Tibial artery (tissue), 4 donors: Measurements from ENCODE around the gene RASL10A.

Experiments
- DNase-seq, 2 donors: peaks; one replicate each; pipeline ENCODE4 v3.0.0-alpha.2; 2019
- H3K27ac ChIP-seq, 2 donors: fragments of 200-600 bp; sonication (generic) in 1 of 2; 1 replicate in 1 of 2; 2 replicates in 1 of 2; pipeline ENCODE4 v1.5.1; 2018 to 2019; ENCODE audit warnings: mild to moderate bottlenecking in 1 of 2
- H3K27me3 ChIP-seq, 2 donors: fragments of 200-600 bp; sonication (generic) in 1 of 2; one replicate each; pipeline versions ENCODE4 v1.5.1 to v1.6.0; 2016 to 2019
- H3K36me3 ChIP-seq, 3 donors: fragments of 200-600 bp; sonication (generic) in 2 of 3; one replicate each; pipeline ENCODE4 v1.5.1; 2016 to 2019; ENCODE audit warnings: mild to moderate bottlenecking in 2 of 3
- H3K4me1 ChIP-seq, 4 donors: fragments of 200-600 bp; sonication (generic) in 2 of 4; 1 replicate in 3 of 4; 2 replicates in 1 of 4; pipeline ENCODE4 v1.5.1; 2016 to 2019
- H3K4me3 ChIP-seq, 2 donors: fragments of 200-600 bp; sonication (generic) in 1 of 2; 1 replicate in 1 of 2; 2 replicates in 1 of 2; pipeline ENCODE4 v1.5.1; 2018 to 2019; ENCODE audit warnings: mild to moderate bottlenecking in 2 of 2
- H3K9me3 ChIP-seq, 3 donors: fragments of 200-600 bp; sonication (generic) in 1 of 3; one replicate each; pipeline ENCODE4 v1.5.1; 2016 to 2019
- intact Hi-C: fragments of 100-400 bp; cut with DNase I; formaldehyde crosslinking; loops from one replicate; pipeline ENCODE4 v1.15.0; 2023; ENCODE audit warnings: low total_unique reads
- TF ChIP-seq, protein P1 (sequence below), 2 experiments: fragments of 200-600 bp in 1 of 2; fragments of 450-650 bp in 1 of 2; IDR thresholded peaks; one replicate each; pipeline ENCODE4 v1.5.1; 2017 to 2019; ENCODE audit warnings: antibody characterized with exemption in 2 of 2, mild to moderate bottlenecking in 1 of 2, moderate library complexity in 1 of 2

The RASL10A gene

DNA sequence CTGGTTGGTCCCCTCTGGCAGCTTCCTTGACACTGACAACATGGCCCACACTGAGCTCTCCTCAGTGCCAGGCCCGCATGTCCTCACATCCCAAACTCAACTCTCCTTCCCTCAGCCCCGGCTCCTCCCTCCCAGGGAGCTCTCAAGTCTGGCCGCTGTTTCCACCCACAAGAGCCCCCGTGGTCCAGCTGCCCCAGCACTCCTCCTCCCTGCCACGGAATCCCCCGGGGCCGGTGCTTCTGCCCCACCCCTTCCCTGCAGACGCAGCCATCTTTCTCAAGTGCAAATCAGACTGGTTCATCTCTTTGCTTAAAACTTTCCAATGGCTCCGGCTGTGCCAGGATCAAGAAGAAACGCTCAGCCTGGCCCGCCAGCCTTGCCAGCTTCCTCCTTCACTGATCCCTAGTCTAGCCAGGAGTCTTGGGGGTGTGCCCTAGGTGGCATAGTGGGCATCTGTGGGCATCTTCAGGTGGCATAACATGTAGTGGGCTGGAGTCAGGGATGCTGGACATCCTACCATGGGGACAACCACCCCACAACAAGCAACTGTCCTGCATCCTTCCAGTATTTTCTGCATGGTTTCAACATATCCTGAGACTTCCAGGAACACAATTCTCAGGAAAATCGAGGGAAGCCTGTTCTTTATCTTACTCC is 22.3 kb upstream of the RASL10A start:
- peaks cover 0 to 10% (median 0%) of the 10 kb centered on the region in 4 donors for H3K4me1 ChIP-seq
- no peaks in the 10 kb centered on the region for H3K27me3 ChIP-seq
- no peak overlapping the region for H3K27ac ChIP-seq
- H3K4me3 ChIP-seq, result no peak overlapping the region
- intact Hi-C loops, result no loop called here
- DNase-seq, result no peak
- H3K9me3 ChIP-seq, result no peaks in the 10 kb centered on the region
- TF ChIP-seq, protein P1, sequence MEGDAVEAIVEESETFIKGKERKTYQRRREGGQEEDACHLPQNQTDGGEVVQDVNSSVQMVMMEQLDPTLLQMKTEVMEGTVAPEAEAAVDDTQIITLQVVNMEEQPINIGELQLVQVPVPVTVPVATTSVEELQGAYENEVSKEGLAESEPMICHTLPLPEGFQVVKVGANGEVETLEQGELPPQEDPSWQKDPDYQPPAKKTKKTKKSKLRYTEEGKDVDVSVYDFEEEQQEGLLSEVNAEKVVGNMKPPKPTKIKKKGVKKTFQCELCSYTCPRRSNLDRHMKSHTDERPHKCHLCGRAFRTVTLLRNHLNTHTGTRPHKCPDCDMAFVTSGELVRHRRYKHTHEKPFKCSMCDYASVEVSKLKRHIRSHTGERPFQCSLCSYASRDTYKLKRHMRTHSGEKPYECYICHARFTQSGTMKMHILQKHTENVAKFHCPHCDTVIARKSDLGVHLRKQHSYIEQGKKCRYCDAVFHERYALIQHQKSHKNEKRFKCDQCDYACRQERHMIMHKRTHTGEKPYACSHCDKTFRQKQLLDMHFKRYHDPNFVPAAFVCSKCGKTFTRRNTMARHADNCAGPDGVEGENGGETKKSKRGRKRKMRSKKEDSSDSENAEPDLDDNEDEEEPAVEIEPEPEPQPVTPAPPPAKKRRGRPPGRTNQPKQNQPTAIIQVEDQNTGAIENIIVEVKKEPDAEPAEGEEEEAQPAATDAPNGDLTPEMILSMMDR (IDR thresholded peaks at IDR 0.05), result no peak
- peaks cover 56 to 100% (median 97%) of the 10 kb centered on the region in 3 donors for H3K36me3 ChIP-seq

DNA sequence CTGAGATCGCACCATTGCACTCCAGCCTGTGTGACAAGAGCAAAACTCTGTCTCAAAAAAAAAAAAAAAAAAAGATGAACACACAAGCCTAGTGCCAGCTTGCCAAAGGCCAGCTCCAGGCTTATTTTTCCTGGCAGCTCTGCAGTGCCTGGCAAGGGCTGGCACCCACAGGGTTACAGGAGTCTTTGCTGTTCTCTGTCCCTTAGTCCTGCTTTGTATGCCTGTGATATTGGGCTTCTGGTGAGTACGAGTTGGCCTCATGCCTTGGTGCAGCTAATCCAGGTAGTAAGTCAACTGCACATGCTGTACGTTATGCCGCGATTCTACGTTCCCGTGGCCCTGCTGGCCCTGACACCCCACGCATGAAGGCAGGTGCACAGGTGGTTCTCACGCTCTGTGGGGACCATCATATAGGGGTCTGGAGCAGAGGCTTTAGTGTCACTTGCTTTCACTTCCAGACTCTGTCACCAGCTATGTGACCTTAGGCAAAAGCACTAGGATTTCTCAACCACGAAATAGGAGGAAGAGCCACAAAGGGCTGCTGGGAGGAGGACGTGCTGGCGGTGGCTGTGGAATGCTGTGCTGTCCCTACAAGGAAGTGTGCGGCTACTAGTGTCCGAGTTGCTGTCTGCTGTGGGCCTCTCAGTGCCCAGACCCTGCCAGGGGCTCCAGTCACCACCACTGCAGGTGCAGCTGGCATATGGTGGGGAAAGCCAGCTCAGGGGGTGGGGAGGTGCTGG is 21.4 kb upstream of the RASL10A start:
- Histone ChIP-seq H3K27me3 (no peaks in the 10 kb centered on the region), H3K9me3 (no peaks in the 10 kb centered on the region), H3K27ac (no peak overlapping the region), H3K4me3 (no peak overlapping the region), H3K4me1 (peaks cover 0 to 10% (median 0%) of the 10 kb centered on the region in 4 donors), H3K36me3 (peaks cover 48 to 97% (median 89%) of the 10 kb centered on the region in 3 donors)
- TF ChIP-seq, protein P1 (IDR thresholded peaks at IDR 0.05), result no peak
- DNase-seq, result no peak
- intact Hi-C loops, result no loop called here

DNA sequence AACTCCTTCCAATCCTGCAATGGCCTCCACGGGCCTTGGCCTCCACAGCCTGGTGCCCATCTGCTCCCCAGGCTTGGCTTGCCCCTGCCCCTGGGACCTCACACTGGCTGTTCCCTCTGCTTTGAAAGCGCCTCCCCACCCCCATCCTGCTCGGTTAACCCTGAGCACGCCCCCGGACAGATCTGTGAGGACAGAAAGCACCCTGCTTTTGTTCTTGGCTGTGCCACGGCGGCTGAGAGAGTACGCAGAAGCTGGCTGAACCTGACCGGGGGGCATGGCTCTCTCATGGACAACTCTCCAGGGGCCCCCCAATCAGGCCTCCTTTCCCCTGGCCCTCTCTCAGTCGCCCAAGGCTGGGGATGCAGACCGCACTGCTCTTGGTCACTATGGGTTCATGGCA is 20.2 kb upstream of the RASL10A start:
- TF ChIP-seq, protein P1 (IDR thresholded peaks at IDR 0.05), result no peak
- Histone ChIP-seq H3K36me3 (peaks cover 37 to 96% (median 87%) of the 10 kb centered on the region in 3 donors), H3K27ac (no peak overlapping the region), H3K27me3 (no peaks in the 10 kb centered on the region), H3K4me3 (no peak overlapping the region), H3K4me1 (peaks cover 0 to 10% (median 0%) of the 10 kb centered on the region in 4 donors), H3K9me3 (no peaks in the 10 kb centered on the region)
- DNase-seq, result no peak
- intact Hi-C loops, result no loop called here

DNA sequence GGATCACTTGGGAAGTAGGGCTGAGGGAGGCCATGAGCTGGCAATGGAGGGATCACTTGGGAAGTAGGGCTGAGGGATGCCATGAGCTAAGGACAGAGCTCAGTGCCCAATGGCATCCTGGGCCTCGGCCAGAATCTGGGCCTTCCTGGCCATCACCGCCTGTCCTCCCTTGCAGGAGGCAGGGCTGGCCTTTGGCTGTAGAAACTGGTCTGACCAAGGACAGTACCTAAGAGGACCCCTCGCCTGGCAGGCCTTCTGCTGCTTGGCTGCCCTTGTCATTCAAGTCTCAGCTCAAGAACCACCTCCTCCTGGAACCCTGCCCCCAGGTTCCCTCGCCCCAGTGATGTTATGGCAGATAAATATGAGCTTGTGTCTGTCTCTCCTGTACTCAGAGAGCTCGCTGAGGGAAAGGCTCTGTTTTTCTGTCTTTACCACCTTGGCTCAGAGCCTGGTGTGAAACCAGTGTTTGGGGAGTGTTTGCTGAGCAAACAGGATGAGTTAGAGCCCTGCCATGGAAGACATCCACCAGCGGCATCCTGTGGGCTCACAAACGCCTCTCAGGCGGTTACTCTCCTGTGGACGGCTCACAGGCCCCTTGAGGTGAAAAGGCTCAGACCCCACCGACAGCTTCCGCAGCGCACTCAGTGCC is 19.3 kb upstream of the RASL10A start:
- H3K9me3 ChIP-seq, result no peaks in the 10 kb centered on the region
- intact Hi-C loops, result no loop called here

DNA sequence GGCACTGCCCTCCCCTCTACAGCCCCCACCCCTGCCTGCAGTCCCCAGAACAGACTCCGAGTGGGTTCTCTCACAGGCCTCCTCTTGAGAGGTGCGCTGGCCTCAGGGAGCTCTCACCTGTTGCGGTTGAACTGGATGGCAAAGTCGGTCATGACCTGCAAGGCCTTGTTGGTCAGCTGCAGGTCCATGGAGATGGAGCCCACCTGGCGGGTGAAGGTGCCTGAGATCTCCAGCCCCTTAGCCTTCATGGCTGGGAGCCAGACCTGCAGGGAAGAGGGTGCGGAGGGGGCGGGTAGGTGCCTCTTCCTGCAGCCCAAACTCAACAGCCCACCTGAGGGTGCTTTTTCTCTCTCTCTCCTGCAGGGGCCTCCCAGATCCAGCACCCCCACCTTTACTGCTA is 18.7 kb upstream of the RASL10A start:
- H3K27ac ChIP-seq, result no peak overlapping the region
- intact Hi-C loops, result no loop called here
- no peaks in the 10 kb centered on the region for H3K9me3 ChIP-seq
- TF ChIP-seq, protein P1 (IDR thresholded peaks at IDR 0.05), result no peak
- H3K27me3 ChIP-seq, result no peaks in the 10 kb centered on the region
- DNase-seq, result no peak
- peaks cover 0 to 10% (median 0%) of the 10 kb centered on the region in 4 donors for H3K4me1 ChIP-seq
- peaks cover 21 to 96% (median 87%) of the 10 kb centered on the region in 3 donors for H3K36me3 ChIP-seq
- no peak overlapping the region for H3K4me3 ChIP-seq

More for the DNA sequence above, 19.3 kb upstream of the RASL10A start:
- peaks cover 28 to 96% (median 87%) of the 10 kb centered on the region in 3 donors for H3K36me3 ChIP-seq
- H3K4me1 ChIP-seq, result peaks cover 0 to 10% (median 0%) of the 10 kb centered on the region in 4 donors
- H3K27ac ChIP-seq, result no peak overlapping the region
- H3K27me3 ChIP-seq, result no peaks in the 10 kb centered on the region
- no peak for DNase-seq
- TF ChIP-seq, protein P1 (IDR thresholded peaks at IDR 0.05), result no peak
- no peak overlapping the region for H3K4me3 ChIP-seq
